Body of pancreas (tissue), 4 donors: Measurements from ENCODE around the gene ANKRD55. TPM values are rescaled to one million over a fixed set of nuclear protein-coding genes. Genes with fewer than 3 reads are reported as not detected.

Experiments
- ATAC-seq: fragments of 150-250 bp; one replicate; pipeline ENCODE4 v1.9.1; 2016
- DNase-seq, 4 donors: peaks; one replicate each; pipeline ENCODE4 v3.0.0-alpha.2; 2019
- H3K27ac ChIP-seq, 4 donors: fragments of 200-600 bp; sonication (generic); 1 replicate in 3 of 4; 2 replicates in 1 of 4; pipeline versions ENCODE4 v1.5.1 to v1.6.1; 2016 to 2019; ENCODE audit warnings: mild to moderate bottlenecking in 1 of 4, mixed read lengths in 1 of 4, moderate library complexity in 1 of 4
- H3K27me3 ChIP-seq, 2 donors: fragments of 200-600 bp; sonication (generic); one replicate each; pipeline ENCODE4 v1.6.0; 2016; ENCODE audit warnings: mild to moderate bottlenecking in 1 of 2
- H3K36me3 ChIP-seq, 2 donors: fragments of 200-600 bp; sonication (generic); replicated peaks in 1 of 2; 2 replicates each; pipeline ENCODE4 v1.5.1; 2016; ENCODE audit warnings: low read depth in 2 of 2; ENCODE audit not compliant: insufficient read depth in 1 of 2
- H3K4me1 ChIP-seq: fragments of 200-600 bp; sonication (generic); one replicate; pipeline ENCODE4 v1.6.0; 2016
- H3K4me3 ChIP-seq, 2 donors: fragments of 200-600 bp; sonication (generic); 1 replicate in 1 of 2; 2 replicates in 1 of 2; pipeline ENCODE4 v1.5.1; 2016 to 2019
- H3K9me3 ChIP-seq, 3 donors: fragments of 200-600 bp; sonication (generic); 1 replicate in 2 of 3; 2 replicates in 1 of 3; pipeline ENCODE4 v1.5.1; 2016
- POLR2A ChIP-seq, 3 donors: fragments of 450-650 bp; IDR thresholded peaks; one replicate each; pipeline ENCODE4 v1.6.1; 2016; ENCODE audit warnings: antibody characterized with exemption in 3 of 3, mild to moderate bottlenecking in 2 of 3
- WGBS, 2 donors: methylation state at CpG; one replicate each; pipeline ENCODE4 v1.1.5; 2017; 5-methylcytosine and 5-hydroxymethylcytosine counted together
- intact Hi-C: fragments of 100-400 bp; cut with DNase I; formaldehyde crosslinking; loops from one replicate; pipeline ENCODE4 v1.15.1; 2023
- total RNA-seq, 2 donors: library from RNA; depleted of rRNA; stranded (reverse); fragments of >200 nt; gene quantifications; one replicate each; pipeline ENCODE4 v1.1.0, GENCODE V29; 2016
- TF ChIP-seq, protein P1 (sequence below), 7 experiments: fragments of 450-650 bp in 4 of 7; fragments of 200-600 bp in 3 of 7; sonication (generic) in 3 of 7; IDR thresholded peaks; one replicate each; pipeline ENCODE4 v1.5.1; 2016 to 2019; ENCODE audit warnings: antibody characterized with exemption in 7 of 7

ANKRD55 gene
- total RNA-seq, 2 donors from 2014 or later: not detected

DNA sequence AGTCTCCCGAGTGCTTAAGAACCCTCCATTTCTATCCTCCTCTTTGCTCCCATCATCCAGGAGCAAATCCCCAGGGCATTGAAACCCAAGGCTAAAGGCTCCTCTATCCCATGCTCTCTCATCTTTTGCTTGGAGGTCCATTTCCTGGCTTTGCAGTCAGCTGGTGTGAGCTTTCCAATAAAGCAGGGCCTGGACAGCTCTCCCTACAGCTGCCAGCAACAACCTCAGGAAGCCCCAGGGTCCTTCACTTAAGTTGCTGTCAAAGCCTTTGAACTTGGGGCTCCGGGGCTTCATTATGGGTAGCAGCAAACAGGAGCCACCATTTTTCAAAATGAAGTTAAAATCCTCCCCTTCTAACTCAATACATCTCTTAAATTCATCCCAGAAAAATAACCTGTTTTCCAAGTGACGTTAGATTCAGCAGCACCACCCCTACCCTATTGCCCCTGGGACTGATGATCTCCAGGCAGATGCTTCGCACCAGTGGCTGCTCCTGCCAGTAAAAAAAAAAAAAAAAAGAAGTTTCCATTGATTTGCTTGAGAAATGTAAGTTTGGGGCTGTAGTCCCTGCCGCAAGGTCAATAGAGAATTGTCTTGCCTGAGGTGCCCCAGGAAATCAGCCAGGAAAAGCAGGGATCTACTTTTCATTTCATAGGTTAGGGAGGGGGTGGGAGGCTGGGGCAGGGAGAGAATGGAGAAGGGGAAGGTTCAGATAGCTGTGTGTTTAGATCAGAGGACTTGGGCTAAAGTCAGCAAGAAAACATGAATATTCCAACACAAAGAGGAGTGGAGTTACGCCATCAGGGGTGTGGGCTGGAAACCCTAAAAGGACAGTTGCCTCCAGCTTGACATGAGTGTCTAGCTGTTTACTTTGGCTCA lies 154.6 kb downstream of the ANKRD55 start:
- no peak overlapping the region for H3K27ac ChIP-seq
- intact Hi-C loops: no loop called here
- ATAC-seq (no peak), DNase-seq (peak in 1 of 4 donors; percentile 39)
- H3K4me1 ChIP-seq: peaks cover 17% of the 10 kb centered on the region
- no peaks in the 10 kb centered on the region for H3K27me3 ChIP-seq
- TF ChIP-seq, protein P1, sequence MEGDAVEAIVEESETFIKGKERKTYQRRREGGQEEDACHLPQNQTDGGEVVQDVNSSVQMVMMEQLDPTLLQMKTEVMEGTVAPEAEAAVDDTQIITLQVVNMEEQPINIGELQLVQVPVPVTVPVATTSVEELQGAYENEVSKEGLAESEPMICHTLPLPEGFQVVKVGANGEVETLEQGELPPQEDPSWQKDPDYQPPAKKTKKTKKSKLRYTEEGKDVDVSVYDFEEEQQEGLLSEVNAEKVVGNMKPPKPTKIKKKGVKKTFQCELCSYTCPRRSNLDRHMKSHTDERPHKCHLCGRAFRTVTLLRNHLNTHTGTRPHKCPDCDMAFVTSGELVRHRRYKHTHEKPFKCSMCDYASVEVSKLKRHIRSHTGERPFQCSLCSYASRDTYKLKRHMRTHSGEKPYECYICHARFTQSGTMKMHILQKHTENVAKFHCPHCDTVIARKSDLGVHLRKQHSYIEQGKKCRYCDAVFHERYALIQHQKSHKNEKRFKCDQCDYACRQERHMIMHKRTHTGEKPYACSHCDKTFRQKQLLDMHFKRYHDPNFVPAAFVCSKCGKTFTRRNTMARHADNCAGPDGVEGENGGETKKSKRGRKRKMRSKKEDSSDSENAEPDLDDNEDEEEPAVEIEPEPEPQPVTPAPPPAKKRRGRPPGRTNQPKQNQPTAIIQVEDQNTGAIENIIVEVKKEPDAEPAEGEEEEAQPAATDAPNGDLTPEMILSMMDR (IDR thresholded peaks at IDR 0.05): no peak
- no peak for TF ChIP-seq POLR2A (IDR thresholded peaks at IDR 0.05)
- H3K9me3 ChIP-seq: no peaks in the 10 kb centered on the region
- WGBS, 2 donors: 88 to 91% methylated on average over 6 of the region's 6 CpGs
- H3K4me3 ChIP-seq: no peak overlapping the region
- H3K36me3 ChIP-seq: no peaks in the 10 kb centered on the region

DNA sequence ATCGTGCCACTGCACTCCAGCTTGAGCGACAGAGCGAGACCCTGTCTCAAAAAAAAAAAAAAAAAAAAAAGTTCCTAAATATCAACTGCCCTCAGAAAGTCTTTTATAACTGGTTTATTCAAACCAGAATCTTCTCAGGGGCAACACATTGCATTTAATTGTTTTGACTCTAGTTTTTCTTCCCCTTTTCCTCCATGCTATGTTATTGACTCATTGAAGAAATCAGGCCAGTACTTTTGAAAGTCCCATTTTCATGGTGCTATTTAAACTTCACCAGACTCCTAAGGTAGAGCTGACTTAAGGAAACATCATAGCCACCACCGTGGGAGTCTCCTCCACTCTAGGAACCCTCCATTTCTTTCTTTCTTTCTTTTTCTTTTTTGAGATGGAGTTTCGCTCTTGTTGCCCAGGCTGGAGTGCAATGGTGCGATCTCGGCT lies 155.3 kb downstream of the ANKRD55 start:
- Histone ChIP-seq H3K4me3 (no peak overlapping the region), H3K36me3 (no peaks in the 10 kb centered on the region), H3K27me3 (no peaks in the 10 kb centered on the region), H3K27ac (no peak overlapping the region), H3K9me3 (no peaks in the 10 kb centered on the region), H3K4me1 (peaks cover 17% of the 10 kb centered on the region)
- DNase-seq (no peak), ATAC-seq (no peak)
- TF ChIP-seq, protein P1 (IDR thresholded peaks at IDR 0.05): no peak
- TF ChIP-seq POLR2A (IDR thresholded peaks at IDR 0.05): no peak
- intact Hi-C loops: no loop called here
- WGBS, 2 donors: 82 to 92% methylated on average over 7 of the region's 7 CpGs

DNA sequence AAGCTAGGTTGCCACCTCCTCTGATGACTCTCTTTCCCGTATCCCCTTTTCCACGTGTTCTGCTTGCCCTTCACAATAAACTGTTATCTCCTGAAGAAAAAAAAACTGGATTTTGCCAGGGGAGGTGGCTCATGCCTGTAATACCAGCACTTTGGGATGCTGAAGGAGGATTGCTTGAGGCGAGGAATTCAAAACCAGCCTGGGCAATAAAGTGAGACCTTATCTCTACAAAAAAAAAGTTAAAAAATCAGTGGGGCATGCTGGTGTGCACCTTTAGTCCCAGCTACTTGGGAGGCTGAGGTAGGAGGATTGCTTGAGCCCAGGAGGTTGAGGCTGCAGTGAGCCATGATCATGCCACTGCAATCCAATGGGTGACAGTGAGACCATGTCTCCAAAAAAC lies 156.6 kb downstream of the ANKRD55 start:
- Histone ChIP-seq H3K27me3 (no peaks in the 10 kb centered on the region), H3K4me1 (peaks cover 14% of the 10 kb centered on the region), H3K9me3 (no peaks in the 10 kb centered on the region), H3K27ac (no peak overlapping the region), H3K4me3 (no peak overlapping the region), H3K36me3 (no peaks in the 10 kb centered on the region)
- TF ChIP-seq, protein P1 (IDR thresholded peaks at IDR 0.05): no peak
- 76 to 79% methylated on average over 3 of the region's 3 CpGs for whole genome bisulfite sequencing, 2 donors
- intact Hi-C loops: no loop called here
- ATAC-seq (no peak), DNase-seq (no peak)

DNA sequence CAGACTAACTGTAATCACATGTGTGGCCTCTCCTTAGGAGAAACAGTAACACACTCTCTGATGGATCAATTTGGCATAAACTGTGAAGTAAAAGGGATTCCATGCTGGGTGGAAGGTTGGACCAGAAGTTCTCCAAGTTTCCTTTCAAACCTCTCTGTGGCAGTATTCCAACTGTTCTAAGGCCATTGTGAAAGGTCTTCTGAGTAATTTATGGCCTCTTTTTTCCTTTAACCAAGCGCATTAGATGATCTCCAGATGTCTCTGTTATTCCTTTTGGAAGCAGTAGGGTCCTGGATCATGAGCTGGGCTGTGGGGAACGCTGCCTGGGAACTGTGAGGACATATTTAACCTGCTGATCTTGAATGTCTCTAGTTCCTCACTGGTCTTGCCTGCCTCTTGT lies 157.8 kb downstream of the ANKRD55 start:
- Histone ChIP-seq H3K36me3 (no peaks in the 10 kb centered on the region), H3K9me3 (no peaks in the 10 kb centered on the region), H3K4me1 (peaks cover 8% of the 10 kb centered on the region), H3K27me3 (no peaks in the 10 kb centered on the region), H3K4me3 (no peak overlapping the region), H3K27ac (no peak overlapping the region)
- intact Hi-C loops: no loop called here
- peak in 2 of 4 donors; percentile 27 to 51 for DNase-seq
- ATAC-seq: peak; percentile 45
- no peak for TF ChIP-seq POLR2A (IDR thresholded peaks at IDR 0.05)
- TF ChIP-seq, protein P1 (IDR thresholded peaks at IDR 0.05): no peak
- 85 to 86% methylated on average over 2 of the region's 2 CpGs for WGBS, 2 donors
